ENCODE results near the gene MYRFL.

Gene MYRFL

GRCh38 chr12:69996722-69997121 is 171.7 kb downstream of the MYRFL start:
- H3K4me3 ChIP-seq (ENCODE audit: severe bottlenecking): no peak overlapping the region
- H3K27me3 ChIP-seq (ENCODE audit: insufficient read depth, poor library complexity, severe bottlenecking): no peaks in the 10 kb centered on the region
- DNase-seq (ENCODE audit: low spot score) (no peak), ATAC-seq (ENCODE audit: low read depth) (no peak)
- no peak for TF ChIP-seq CTCF (IDR thresholded peaks at IDR 0.05; ENCODE audit: poor library complexity, severe bottlenecking)
- H3K27ac ChIP-seq (ENCODE audit: poor library complexity, severe bottlenecking): no peak overlapping the region
- no peaks in the 10 kb centered on the region for H3K4me1 ChIP-seq (ENCODE audit: insufficient read depth, poor library complexity, severe bottlenecking)
- H3K36me3 ChIP-seq (ENCODE audit: low read depth): no peaks in the 10 kb centered on the region
- H3K9me3 ChIP-seq (ENCODE audit: severe bottlenecking): no peaks in the 10 kb centered on the region

GRCh38 chr12:69998011-69998410 is 173.0 kb downstream of the MYRFL start:
- Histone ChIP-seq H3K36me3 (ENCODE audit: low read depth) (no peaks in the 10 kb centered on the region), H3K4me3 (ENCODE audit: severe bottlenecking) (no peak overlapping the region), H3K27ac (ENCODE audit: poor library complexity, severe bottlenecking) (no peak overlapping the region), H3K9me3 (ENCODE audit: severe bottlenecking) (no peaks in the 10 kb centered on the region), H3K27me3 (ENCODE audit: insufficient read depth, poor library complexity, severe bottlenecking) (no peaks in the 10 kb centered on the region), H3K4me1 (ENCODE audit: insufficient read depth, poor library complexity, severe bottlenecking) (no peaks in the 10 kb centered on the region)
- no peak for DNase-seq (ENCODE audit: low spot score)
- TF ChIP-seq CTCF (IDR thresholded peaks at IDR 0.05; ENCODE audit: poor library complexity, severe bottlenecking): no peak
- no peak for ATAC-seq (ENCODE audit: low read depth)

- Histone ChIP-seq H3K36me3 (ENCODE audit: low read depth) (no peaks in the 10 kb centered on the region), H3K4me1 (ENCODE audit: insufficient read depth, poor library complexity, severe bottlenecking) (no peaks in the 10 kb centered on the region), H3K27ac (ENCODE audit: poor library complexity, severe bottlenecking) (no peak overlapping the region), H3K27me3 (ENCODE audit: insufficient read depth, poor library complexity, severe bottlenecking) (no peaks in the 10 kb centered on the region), H3K4me3 (ENCODE audit: severe bottlenecking) (no peak overlapping the region), H3K9me3 (ENCODE audit: severe bottlenecking) (no peaks in the 10 kb centered on the region)
- TF ChIP-seq CTCF (IDR thresholded peaks at IDR 0.05; ENCODE audit: poor library complexity, severe bottlenecking): no peak
- no peak for DNase-seq (ENCODE audit: low spot score)
- no peak for ATAC-seq (ENCODE audit: low read depth)
Measured at GRCh38 chr12:69998922-69999321, 173.9 kb downstream of the MYRFL start.

- H3K27ac ChIP-seq (ENCODE audit: poor library complexity, severe bottlenecking): no peak overlapping the region
- H3K36me3 ChIP-seq (ENCODE audit: low read depth): no peaks in the 10 kb centered on the region
- no peaks in the 10 kb centered on the region for H3K9me3 ChIP-seq (ENCODE audit: severe bottlenecking)
- no peak for TF ChIP-seq CTCF (IDR thresholded peaks at IDR 0.05; ENCODE audit: poor library complexity, severe bottlenecking)
- H3K27me3 ChIP-seq (ENCODE audit: insufficient read depth, poor library complexity, severe bottlenecking): no peaks in the 10 kb centered on the region
- no peaks in the 10 kb centered on the region for H3K4me1 ChIP-seq (ENCODE audit: insufficient read depth, poor library complexity, severe bottlenecking)
- DNase-seq (ENCODE audit: low spot score) (no peak), ATAC-seq (ENCODE audit: low read depth) (no peak)
- no peak overlapping the region for H3K4me3 ChIP-seq (ENCODE audit: severe bottlenecking)
Measured at GRCh38 chr12:69999561-69999960, 174.5 kb downstream of the MYRFL start.

- no peak for TF ChIP-seq CTCF (IDR thresholded peaks at IDR 0.05; ENCODE audit: poor library complexity, severe bottlenecking)
- H3K9me3 ChIP-seq (ENCODE audit: severe bottlenecking): peaks cover 5% of the 10 kb centered on the region
- H3K4me3 ChIP-seq (ENCODE audit: severe bottlenecking): no peak overlapping the region
- H3K36me3 ChIP-seq (ENCODE audit: low read depth): no peaks in the 10 kb centered on the region
- no peak for ATAC-seq (ENCODE audit: low read depth)
- no peak for DNase-seq (ENCODE audit: low spot score)
- no peak overlapping the region for H3K27ac ChIP-seq (ENCODE audit: poor library complexity, severe bottlenecking)
- no peaks in the 10 kb centered on the region for H3K4me1 ChIP-seq (ENCODE audit: insufficient read depth, poor library complexity, severe bottlenecking)
- H3K27me3 ChIP-seq (ENCODE audit: insufficient read depth, poor library complexity, severe bottlenecking): no peaks in the 10 kb centered on the region
Measured at GRCh38 chr12:70002097-70002911, 177.3 kb downstream of the MYRFL start.

Measured in RWPE2 (cell line).